SK-N-SH treated with all-trans-retinoic acid at 6 μM for 48 hours (cell line): ENCODE data around the gene GLIS1.

Source experiments
- RARB ChIP-seq: fragments of 250-450 bp; sonication (Bioruptor Pico); IDR thresholded peaks from 2 replicates; pipeline ENCODE4 v1.8.0; 2021; ENCODE audit warnings: mild to moderate bottlenecking, moderate library complexity
- TOX ChIP-seq: fragments of 250-450 bp; sonication (Bioruptor Pico); IDR thresholded peaks from 2 replicates; pipeline ENCODE4 v1.8.0; 2021; ENCODE audit warnings: mild to moderate bottlenecking, moderate library complexity, borderline replicate concordance

DNA sequence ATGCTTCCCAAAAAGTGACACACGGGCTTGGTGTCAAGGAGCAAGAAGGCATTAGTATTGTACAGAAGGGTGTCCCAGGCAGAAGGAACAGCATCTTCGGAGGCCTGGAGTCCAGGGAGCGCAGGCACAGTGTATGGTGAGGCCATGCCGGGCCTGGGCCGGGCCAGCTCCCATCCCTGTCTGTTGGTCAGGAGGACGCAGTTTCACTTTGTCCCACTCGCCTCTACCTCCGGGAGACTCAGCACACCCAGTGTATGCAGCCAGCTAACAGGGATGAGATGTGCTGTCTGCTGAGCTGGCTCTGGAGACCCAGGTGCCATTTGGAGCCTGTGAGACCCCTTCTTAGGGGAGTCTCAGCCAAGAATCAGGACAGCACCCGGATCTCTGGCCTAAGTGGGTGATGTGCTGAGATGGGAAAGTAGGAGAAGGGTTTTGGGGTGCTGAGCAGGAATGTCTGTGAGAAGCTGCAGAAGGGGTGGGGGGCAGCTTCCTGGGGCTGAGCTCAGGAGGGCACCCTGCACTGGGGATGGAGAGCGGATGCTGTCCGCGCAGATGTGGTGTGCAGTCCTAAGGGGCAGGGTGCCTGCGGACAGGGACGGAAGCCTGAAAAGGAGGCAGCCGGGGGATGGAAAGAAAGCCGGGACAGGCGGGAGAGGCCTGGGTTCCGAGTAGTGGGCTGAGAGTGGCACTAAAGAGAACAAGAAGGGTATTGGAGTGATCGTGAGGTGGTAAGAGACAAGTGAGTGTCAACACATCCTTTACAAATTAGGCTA lies 254.1 kb downstream of the GLIS1 start:
- no peak for TF ChIP-seq RARB (CRISPR knock-in tag)
- no peak for TF ChIP-seq TOX (CRISPR knock-in tag)
